Measurements from ENCODE around the gene BOD1L1.

BOD1L1 gene

GRCh38 chr4:13523591-13524503 lies 103.7 kb downstream of the BOD1L1 start:
- DNase-seq: no peak

GRCh38 chr4:13523105-13523477 lies 104.4 kb downstream of the BOD1L1 start:
- no peak for DNase-seq

GRCh38 chr4:13522282-13523104 lies 105.0 kb downstream of the BOD1L1 start:
- DNase-seq: no peak

- no peak for DNase-seq
Measured at GRCh38 chr4:13521047-13521446, 106.5 kb downstream of the BOD1L1 start.

Measured in fibroblast of skin of right biceps (primary cell).